Measurements from ENCODE around the gene GIT1. TPM values are rescaled to one million over a fixed set of nuclear protein-coding genes. Genes with fewer than 3 reads are reported as not detected.

The GIT1 gene
- total and polyA plus RNA-seq, 2 donors (not counting 3 experiments of a cell fraction or from before 2014, with no cell fraction given), result 75.5 to 92.5 TPM

DNA sequence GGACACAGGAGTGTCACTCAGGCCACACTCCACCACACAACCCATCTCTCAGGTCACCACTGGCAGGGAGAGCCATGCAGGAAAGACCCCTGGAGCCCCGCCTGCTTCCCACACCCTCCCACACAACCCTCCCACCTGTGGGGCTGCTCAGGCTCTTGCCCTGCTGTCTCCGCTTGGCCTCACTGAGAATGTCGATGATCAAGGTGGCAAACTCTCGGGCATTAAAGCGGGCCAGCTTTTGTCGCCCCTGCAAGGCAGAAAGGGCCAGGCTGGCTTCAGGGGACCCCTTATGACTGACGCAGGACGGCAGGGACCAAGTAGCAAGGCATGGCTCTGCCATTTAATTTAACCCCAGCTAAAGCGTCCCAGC, 12.5 kb downstream of the GIT1 start:
- no peak overlapping the region for H2AFZ ChIP-seq (ENCODE audit: low read depth, low read length)
- no peak overlapping the region for H3K27ac ChIP-seq (ENCODE audit: insufficient read depth, low read depth, low read length)
- ChIA-PET CTCF (interaction anchor here (1.1 to 9.4 kb wide), 6 partner anchors 16 to 516 kb away, joined by 3 to 152 read pairs (median 8); partner anchors contain the start of gene ANKRD13B), POLR2A (no interaction called here)
- H3K79me2 ChIP-seq (ENCODE audit: control insufficient read depth, insufficient read depth, low read length), result peaks cover 6% of the 10 kb centered on the region
- intact Hi-C loops (cut with micrococcal nuclease) (no loop called here), dilution Hi-C loops (cut with MboI; ENCODE audit: extremely low pct_ligation_motif_present, low sequenced_read_pairs) (no loop called here)
- H4K20me1 ChIP-seq (replicated peaks; ENCODE audit: control insufficient read depth, extremely low read depth, insufficient read depth, low read length), result no peaks in the 10 kb centered on the region
- H3K4me2 ChIP-seq (ENCODE audit: insufficient read depth, low read length), result no peak overlapping the region
- H3K4me3 ChIP-seq (replicated peaks in 1 of 3; ENCODE audit: insufficient read depth in 1 of 3, low read depth in 1 of 3, low read length in 3 of 3), result no peak overlapping the region
- peaks cover 3% of the 10 kb centered on the region for H3K4me1 ChIP-seq (ENCODE audit: control insufficient read depth, extremely low read depth, insufficient read depth, low read length)
- DNase-seq (ENCODE audit: low read depth, low spot score) (no peak), FAIRE-seq (no peak)
- no peak for TF ChIP-seq EZH2 (IDR thresholded peaks at IDR 0.05; ENCODE audit: borderline replicate concordance, low read depth, low read length, severe bottlenecking)
- TF ChIP-seq CTCF (IDR thresholded peaks at IDR 0.05; ENCODE audit: extremely low read depth in 1 of 2, insufficient read depth in 1 of 2, low read depth in 1 of 2, low read length in 2 of 2), result no peak
- TF ChIP-seq JUN (IDR thresholded peaks at IDR 0.05; ENCODE audit: borderline replicate concordance, insufficient read depth, insufficient read length, low read depth), result no peak
- no peak for TF ChIP-seq GATA2 (IDR thresholded peaks at IDR 0.05; ENCODE audit: insufficient read depth, insufficient read length, low read depth, low read length)
- no peak for TF ChIP-seq FOS (IDR thresholded peaks at IDR 0.05; ENCODE audit: borderline replicate concordance, insufficient read depth, low read length)
- TF ChIP-seq POLR2A (IDR thresholded peaks at IDR 0.05; ENCODE audit: low read depth, low read length), result no peak
- TF ChIP-seq MAX (IDR thresholded peaks at IDR 0.05; ENCODE audit: insufficient read depth, insufficient read length), result no peak
- no peak for TF ChIP-seq POLR2AphosphoS5 (IDR thresholded peaks at IDR 0.05; ENCODE audit: insufficient read depth, low read depth, low read length)
- no peak for TF ChIP-seq MYC (IDR thresholded peaks at IDR 0.05; ENCODE audit: low read depth, low read length)
- no peaks in the 10 kb centered on the region for H3K9me1 ChIP-seq (replicated peaks; ENCODE audit: control insufficient read depth, extremely low read depth, insufficient read depth, low read length)
- peaks cover 24 to 59% of the 10 kb centered on the region in 2 experiments for H3K36me3 ChIP-seq (ENCODE audit: control insufficient read depth in 2 of 2, extremely low read depth in 1 of 2, insufficient read depth in 2 of 2, low read length in 2 of 2)
- BruUV-seq (replicated peaks), result no TSS peak
- H3K27me3 ChIP-seq (ENCODE audit: control insufficient read depth in 2 of 2, insufficient read depth in 2 of 2, low read length in 2 of 2), result no peaks in the 10 kb centered on the region
- H3K9ac ChIP-seq (replicated peaks; ENCODE audit: extremely low read depth, insufficient read depth, low read length), result no peak overlapping the region
- H3K9me3 ChIP-seq (replicated peaks; ENCODE audit: control insufficient read depth, insufficient read depth, low read length), result no peaks in the 10 kb centered on the region
